GM19035 (cell line): ENCODE results near the gene ZFP36.
A peak's percentile ranks its signal among the peaks of the same experiment; 100 is the strongest.

ENCODE experiments used
- ATAC-seq: cut with Tn5 transposase; IDR thresholded peaks from one replicate; pipeline ENCODE4 v1.9.1; 2021; ENCODE audit not compliant: unreplicated experiment

The ZFP36 gene

DNA sequence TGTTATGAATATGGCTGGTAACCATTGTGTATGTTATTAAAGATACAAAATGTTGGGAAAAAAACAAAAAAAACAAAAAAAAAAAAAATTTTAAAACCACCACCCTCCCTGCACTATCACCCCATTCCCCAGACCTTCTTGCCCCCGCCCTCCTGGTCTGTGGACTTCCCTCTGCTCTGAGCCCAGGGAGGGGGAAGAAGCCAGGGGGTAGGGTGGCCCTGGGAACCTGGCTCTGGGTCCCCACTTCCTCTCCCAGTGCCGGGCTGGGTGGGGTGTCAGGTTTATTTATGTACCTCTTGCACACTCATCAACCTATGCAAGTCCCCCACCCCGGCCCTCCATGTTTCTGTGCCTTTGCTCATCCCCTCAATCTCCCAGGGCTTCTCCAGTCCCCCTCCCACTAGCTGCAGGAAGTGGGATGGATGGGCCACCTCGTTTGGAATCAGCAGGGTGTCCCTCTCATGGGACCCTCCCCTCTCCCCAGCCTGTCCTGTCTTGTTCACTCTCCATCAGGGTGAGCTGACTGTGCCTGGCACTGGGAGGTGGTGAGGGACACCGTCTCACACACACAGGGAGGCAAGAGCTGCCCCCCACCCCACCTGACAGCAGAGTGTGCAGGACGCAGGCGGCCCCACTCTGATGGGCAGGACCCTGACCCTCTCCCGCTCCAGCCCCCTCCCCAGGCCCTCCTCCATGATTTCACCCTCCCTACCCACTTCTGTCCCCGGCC lies 21.6 kb upstream of the ZFP36 start:
- no peak for ATAC-seq

DNA sequence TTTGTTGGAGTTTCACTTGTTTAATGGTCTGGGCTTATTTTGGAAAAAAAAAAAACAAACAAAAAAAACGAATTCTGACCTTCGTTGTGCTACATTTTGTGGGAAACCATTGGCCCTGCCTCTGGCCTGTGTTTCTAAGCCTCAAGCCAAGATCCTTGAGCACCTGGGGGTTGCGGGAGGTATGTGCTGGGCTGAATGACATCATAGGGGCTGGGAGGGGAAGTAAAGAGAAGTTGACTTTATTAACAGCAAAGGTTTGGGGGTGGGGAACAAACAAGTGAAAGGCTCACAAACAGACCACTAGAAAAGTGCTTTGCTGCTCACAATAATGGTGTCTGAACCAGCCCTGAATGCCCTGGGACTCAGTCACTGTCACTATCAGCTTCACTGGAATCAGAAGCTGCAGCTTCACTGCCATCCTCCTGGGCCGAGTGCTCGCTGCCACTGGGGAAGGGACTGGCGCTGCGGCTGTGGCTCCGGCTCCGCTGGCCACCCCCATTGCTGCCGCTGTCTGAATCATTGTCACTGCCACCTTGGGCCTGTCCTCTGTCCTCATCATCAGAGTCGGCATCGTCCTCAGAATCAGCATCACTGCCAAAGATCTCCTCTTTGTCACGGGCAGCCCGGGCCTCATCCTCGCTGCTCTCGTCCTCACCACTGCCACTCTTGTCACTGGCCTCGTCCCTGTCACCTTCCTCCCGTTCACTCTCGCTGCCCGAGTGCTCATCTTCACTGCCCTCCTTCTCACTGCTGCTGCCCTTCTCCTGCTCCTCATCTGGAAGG lies 20.8 kb upstream of the ZFP36 start:
- ATAC-seq = no peak

DNA sequence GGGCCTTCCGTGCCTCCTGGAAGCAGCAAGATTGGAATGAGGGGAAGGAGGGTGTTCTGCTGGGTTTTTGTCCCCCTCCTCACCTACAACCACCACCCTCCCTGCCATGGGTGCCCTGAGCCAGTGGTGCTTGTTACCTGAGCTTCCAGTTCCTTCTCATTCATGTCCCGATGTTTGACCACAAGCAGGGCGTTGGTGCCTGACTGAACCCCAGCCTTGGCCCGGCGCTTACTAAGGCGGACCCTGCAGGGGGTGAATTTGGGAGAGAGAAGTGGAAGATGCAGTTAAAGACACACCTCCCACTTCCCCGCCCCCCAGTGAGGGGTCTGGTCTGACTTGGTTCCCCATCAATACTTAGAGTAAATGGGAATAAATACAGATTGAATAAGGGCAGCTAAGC lies 20.1 kb upstream of the ZFP36 start:
- ATAC-seq = no peak

DNA sequence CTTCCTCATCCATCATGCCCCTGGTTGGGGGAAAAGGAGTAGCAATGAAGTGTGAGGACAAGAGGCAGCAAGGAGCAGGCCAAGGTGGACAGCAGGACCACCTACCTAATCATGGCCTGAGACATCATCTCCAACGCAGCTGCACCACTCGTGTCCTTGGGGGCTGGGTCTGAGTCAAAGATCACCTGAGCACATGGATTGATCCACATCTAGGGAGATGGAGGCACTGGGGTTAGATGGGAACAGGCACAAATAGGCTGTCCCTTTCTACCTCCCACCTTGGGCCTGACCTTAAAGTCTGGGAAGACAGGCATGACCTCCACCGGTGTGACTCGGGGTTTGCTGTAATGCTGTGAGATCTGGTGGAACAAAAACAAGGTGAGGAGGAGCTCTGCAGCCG lies 18.0 kb upstream of the ZFP36 start:
- ATAC-seq = no peak

DNA sequence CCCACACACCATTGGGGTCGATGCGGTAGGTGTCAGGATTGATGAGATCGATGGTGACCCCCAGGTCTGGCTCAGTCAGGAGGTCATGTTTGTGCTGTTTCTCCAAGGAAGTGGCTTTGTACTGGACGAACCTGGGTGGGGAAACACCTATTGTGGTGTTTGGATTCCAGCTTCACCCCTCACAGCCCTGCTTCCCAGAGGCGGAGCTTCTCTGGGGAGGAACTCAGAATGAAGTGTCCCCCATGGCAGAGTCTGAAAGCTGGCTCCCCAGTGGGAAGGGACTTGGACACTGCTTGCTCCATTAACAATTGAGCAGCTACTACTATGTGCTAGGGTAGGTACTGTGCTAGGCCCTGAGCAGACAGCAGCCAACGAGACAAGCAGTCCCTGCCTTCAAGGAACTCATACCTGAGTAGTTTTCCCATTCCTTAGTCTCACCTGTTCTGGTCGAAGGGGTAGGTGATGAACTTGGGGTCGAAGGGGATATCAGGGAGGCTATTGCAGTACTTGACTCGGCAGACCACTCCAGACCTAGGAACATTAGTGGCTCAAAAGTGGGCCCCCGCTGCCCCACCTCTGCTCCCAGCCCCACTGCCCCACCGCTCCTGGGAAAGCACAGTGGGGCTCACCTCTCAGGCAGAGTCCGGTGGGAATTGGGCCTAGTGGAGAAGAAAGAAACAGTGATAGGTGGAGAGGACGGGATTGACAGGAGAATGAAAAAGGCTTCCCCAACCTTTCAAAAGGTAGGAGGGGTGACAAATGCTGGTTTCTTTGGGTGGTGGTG lies 16.8 kb upstream of the ZFP36 start:
- ATAC-seq = no peak

DNA sequence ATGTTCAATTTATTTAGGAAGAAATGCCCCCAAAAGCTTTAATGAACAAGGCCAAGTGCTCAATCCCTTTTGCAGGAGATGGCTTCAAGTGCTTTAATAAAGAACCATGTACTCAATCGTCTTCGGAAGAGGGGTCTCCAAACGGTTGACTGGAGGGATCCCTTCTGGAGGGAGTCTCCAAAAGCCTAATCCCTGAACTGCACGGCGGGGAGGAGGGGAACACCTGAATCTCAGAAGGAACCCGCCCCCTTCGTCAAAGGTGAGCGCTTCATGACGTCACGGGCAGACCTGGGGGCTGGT lies 16.2 kb upstream of the ZFP36 start:
- ATAC-seq = no peak

DNA sequence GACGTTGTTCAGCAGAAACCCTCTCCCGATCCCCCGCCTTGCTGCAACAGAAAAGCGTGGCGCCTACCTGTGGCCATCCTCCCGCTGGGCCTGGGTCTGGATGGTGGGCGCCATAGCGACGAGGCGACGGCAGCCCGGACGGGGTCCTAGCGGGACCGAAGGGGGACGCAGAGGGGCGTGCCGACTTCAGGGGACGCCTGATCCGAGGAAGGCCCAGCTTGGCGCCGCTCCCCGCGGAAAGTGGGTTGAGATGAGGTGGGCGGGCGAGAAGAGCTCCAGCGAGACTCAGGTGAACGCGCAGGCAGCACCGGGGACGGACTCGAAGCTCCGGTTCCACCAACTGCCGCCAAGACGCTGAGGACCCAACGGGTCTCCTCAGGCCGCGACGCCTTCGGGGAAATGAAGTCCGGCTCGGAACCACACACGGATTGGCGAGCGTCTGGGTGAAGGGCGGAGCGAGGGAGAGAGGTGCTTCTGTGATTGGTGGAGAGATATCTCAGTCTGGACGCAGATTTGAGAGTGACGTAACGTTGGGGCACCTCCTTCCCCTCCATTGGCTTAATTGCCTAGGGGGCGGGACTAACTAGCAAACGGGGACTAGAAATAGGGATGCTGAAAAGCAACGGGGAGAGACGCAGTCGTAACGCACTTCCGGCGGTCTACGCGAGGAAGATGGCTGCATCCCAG lies 15.8 kb upstream of the ZFP36 start, which contains the start of the genes MED29 and PAF1:
TSS of gene MED29 (plus strand) at position 628 of the 687 bp plus-strand sequence. CDS start at position 673, 45 bp downstream.
TSS of gene PAF1 (minus strand) at position 356 of the 687 bp plus-strand sequence. CDS start at position 114, 242 bp downstream.
- ATAC-seq = peak; percentile 93

DNA sequence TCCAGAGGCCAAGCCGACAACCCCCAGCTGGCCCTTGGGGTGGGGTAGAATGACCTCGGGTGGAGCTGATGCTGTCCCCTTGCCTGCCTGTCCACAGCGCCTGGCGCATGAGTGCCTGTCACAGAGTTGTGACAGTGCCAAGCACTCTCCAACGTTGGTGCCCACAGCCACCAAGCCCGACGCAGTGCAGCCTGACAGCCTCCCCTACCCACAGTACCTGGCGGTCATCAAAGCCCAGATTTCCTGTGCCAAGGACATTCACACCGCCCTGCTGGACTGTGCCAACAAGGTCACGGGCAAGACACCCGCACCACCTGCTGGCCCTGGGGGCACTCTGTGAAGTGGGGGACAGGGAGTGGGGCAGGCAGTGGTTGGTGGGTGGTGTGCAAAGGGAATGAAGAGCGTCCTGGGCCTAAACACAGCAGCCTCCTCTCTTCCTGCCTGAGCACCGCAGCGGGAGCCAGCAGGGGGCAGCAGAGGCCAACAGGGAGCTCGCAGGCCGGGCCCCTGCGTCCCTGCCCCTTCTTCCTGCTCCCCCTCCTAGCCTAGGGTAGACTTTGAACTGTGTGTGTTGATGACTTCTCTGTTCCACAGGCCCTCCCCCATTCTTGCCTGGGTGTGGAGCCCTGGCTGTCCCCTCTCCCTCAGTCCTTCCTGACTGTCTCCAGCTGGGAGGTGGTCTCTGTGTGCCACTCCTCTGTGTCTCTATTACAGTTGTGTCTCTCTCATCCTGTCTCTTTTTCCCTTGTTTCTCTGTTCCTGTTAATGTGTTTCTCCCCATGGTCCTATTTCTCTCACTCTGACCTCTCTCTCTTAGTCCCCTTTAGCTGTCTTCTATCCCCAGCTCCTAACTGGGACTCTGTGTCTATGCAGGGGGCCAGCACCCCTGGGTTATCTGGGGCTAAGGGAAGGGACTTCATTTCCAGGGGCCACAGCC lies 9.0 kb upstream of the ZFP36 start:
- ATAC-seq = no peak

DNA sequence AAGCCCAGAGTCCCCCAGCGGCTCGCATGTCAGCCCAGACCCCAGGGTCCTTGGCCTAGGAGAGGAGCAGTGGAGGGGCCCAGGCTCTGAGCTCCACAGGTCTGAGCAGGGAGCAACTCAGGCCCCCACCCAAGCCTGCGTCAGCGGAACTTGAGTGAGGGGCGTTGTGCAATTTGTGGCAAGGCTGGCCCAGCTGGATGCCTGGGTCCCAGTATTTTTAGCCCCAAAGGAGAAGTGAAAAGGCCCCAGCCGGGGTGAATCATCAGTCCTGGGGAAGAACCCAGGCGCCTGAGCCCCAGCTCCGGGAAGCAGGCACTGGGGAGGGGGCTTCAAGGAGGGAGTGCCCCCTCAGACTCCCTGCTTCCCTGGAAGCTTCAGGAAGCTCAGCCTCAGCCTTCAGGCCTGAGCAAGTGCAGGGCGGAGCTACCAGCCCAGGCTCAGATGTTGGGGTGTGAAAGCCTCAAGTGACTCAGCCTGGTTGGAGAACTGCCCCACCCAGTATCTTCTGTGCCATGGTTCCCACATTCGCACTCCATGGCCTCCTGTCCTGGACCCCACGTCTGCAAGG lies 8.3 kb upstream of the ZFP36 start:
- ATAC-seq = no peak

DNA sequence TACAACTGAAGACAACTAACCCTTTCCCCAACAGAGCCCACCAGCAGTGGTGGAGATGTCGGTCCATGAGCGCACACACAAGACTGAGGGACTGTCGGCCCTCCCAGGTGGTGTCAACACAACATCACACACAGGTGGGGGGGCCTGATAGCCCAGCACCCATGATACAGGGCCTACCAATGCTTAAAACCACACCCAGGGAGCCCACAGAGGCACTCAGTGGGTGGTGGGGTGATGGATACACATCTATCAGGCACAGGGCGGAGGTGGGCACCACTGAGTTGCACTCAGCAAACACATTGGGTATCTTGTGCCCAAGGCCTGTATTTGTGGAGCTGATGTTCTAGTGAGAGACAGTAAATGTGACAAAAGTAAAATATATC lies 7.0 kb upstream of the ZFP36 start:
- ATAC-seq = no peak

DNA sequence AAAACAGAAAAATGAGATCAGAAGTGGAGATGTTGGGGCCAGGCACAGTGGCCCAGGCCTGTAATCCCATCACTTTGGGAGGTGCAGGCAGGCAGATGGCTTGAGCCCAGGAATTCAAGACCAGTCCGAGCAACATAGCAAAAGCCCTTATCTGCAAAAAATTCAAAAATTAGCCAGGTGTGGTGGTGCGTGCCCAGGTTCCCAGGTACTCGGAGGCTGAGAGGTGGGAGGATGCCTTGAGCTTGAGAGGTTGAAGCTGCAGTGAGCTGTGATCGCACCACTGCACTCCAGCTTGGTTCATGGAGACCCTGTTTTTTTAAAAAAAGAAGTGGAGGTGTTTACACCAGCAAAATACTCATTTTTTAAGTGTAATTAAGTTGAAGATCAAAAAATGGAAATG lies 6.6 kb upstream of the ZFP36 start:
- ATAC-seq = no peak

DNA sequence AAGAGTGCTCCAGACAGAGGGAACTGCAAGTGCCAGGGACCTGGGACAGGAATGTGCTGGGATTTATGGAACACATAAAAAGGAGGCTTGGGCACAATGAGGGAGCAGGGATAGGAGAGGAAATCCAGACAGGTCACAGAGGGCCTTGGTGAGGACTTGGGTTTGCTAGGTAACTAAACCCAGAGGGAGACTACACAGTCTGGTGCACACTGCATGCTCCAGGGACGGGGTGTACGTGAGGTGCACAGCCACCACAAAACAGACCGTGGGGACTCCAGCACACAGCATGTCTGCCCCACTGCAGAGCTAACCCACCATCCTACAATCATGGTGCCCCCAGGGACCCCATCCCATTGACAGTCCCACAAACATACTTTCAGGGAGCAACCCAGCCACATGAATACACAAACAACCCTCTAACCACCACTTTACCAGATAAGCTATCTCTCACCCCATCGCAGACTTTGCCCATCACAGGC lies 5.5 kb upstream of the ZFP36 start:
- ATAC-seq = no peak

DNA sequence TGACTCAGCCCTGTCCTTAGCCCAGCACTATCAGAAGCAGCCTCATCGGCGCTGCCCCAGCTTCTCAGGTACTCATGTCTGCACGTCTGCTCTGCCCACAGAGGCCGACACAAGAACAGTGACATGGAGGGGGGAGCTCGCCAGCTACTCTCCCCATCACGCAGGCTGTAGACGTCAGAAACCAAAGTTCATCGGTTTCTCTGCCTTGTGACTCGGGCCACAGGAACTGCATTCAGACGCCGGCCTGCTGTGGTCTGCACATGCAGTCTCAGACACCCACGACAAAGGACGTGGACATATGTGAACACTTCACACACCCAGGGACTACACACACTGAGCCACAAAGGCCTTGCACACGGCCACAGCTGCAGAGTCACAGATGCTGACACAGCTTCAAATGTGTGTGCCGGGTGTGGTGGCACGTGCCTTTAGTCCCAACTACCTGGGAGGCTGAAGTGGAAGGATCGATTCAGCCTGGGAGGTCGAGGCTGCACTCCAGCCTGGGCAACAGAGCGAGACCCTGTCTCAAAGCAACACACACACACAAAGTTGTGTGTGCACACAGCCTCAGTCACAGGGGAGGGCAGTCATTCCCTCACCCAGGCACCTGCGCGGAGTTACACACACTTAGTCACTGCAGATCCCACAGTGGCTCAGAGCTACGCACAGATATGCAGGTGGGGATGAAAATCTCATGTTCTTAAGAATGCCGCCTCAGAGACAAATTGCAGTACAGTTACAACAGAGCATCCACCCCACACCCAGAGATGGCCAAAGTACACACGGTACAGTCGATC lies 4.9 kb upstream of the ZFP36 start:
- no peak for ATAC-seq

DNA sequence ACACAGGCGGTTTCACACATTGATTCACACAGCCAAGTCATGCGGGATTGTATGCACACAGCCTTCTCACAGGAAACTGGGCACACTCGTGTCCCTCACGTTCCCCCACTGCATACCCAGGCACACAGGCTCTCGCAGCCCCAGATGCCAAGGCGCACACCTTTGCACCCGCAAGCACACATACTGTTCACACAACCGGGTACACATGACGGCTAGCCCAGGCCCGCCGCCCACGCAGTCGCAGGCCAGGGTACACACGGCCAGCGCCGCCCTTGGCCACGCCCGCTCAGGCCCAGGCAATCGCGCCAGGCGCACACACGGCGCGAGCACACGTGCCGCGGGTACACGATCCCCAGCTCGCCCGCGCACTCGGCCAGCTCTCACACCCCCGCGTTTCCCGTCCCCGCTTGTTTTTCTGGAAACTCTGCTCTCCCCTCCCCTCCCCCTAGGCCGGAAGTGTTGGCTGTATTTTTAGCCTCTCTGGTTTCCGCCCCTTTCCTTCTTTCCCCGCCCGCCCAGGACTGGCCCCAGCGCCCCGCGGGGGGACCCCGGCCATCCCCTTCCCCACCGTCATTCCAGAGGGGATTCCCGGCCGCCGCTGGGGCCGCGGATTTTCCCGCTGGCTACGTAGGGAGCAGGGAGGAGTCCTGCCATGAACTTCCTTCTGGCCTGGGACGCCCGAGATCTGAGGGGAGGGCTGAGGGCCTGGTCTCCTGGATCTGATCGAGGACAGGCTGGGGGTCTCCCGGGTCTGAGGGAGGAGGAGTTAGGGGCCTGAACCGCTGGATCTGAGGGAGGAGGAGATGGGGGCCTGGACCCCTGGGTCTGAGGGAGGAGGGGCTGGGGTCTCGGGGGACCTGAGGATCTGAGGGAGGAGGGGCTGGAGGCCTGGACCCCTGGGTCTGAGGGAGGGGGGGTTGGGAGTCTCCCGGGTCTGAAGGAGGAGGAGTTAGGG lies 4.0 kb upstream of the ZFP36 start:
- ATAC-seq = peak; percentile 34

DNA sequence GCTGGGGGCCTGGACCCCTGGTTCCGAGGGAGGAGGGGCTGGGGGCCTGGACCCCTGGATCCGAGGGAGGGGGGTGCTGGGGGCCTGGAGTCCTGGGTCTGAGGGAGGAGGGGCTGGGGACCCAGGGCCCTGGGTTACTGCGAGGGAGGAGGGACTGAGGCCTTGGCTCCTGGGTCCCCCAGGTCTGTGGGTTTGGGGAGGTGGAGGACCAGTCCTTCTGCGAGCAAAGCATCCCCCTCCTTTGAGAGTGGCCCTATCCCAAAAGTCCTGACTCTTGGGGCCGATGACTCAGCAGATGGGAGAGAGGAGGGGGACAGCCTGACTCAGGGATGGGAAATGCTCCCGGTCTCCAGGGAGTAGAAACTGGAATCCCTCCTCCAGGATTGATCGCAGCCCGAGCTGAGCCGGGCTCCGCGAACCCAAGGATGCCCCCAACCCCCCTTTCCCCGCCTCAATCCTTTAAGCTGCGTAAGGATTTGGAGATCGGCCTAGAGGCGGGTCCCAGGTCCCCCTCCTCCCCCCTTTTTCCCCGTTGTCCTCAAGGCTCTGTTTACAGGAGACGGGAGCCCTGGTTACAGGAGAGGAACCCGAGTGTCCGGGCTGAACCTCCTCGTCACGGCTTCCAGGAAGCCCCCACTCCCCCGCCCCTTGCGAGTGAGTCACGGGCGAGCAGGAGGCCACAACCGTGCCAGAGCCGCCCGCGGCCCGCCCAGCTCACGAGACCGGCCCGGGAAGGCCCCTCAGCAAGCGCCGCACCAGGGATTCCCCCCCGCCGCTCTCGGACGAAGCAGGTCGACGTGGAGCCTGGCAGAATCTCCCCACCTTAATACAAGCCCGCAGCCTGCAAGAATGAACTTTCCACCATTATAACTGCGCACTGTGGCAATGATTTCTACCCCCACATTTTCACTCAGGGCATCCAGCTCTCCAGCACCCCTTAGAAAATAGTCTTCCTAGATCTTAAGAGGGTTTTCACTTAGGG lies 3.0 kb upstream of the ZFP36 start:
- peak; percentile 33 for ATAC-seq

DNA sequence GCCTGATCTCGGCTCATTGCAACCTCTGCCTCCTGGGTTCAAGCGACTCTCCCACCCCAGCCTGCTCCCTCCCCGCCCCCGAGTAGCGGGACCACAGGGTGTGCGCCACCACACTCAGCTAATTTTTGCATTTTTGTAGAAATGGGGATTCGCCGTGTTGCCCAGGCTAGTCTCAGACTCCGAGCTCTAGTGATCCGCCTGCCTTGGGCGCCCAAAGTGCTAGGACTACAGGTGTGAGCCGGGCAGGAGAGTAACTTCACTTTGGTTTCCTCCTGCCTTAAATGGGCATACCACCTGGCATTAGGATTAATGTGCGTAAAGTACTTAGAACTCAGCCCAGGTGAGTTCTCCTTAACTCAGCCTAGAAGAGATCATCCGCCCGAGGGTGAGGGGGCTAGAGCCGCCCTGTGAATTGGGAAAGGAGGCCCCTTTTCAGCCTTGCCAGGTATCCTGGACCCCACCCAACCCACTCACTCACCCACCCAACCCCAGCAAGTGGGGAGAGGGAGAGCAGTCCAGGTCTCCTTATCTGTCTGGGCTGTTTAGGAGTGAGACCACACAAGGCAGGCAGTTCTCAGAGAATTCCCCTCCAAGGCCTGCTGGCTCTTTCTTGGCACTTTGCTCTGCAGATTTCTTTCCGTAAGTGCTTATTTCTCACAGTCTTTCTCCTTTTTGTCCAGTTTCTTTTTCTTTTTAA lies 1.2 kb upstream of the ZFP36 start:
- no peak for ATAC-seq
